Endothelial cell of umbilical vein (primary cell): ENCODE measurements around the gene VIT. TPM values are rescaled to one million over a fixed set of nuclear protein-coding genes. Genes with fewer than 3 reads are reported as not detected.

ENCODE experiments used
- BruUV-seq: library from RNA; stranded (reverse); fragments of 400-500 nt; replicated peaks from 2 replicates; lab custom pipeline; 2021; lab: Mats Ljungman, UMichigan
- CTCF ChIA-PET: fragments of 300-600, 350-600 bp; sonication (Branson Sonifier 250); formaldehyde crosslinking; loops from one replicate; lab custom pipeline; 2021; ENCODE audit warnings: antibody characterized with exemption, inconsistent platforms; lab: Charles Lee
- POLR2A ChIA-PET: fragments of 300-600, 350-600 bp; sonication (Branson Sonifier 250); formaldehyde crosslinking; loops from one replicate; lab custom pipeline; 2021; ENCODE audit warnings: antibody characterized with exemption, inconsistent platforms; lab: Charles Lee
- DNase-seq: peaks from one replicate; pipeline ENCODE4 v3.0.0-alpha.2; 2011; ENCODE audit warnings: low read depth, low spot score
- FAIRE-seq: peaks from 2 replicates; lab custom pipeline; 2011; peaks lifted over from hg19 to GRCh38; lab: Jason Lieb, UNC
- H2AFZ ChIP-seq: 2 replicates; pipeline ENCODE4 v1.6.0; 2012; ENCODE audit warnings: low read depth, low read length, control low read depth, inconsistent platforms
- H3K27ac ChIP-seq: 2 replicates; pipeline ENCODE4 v1.5.1; 2011; ENCODE audit warnings: low read depth, mild to moderate bottlenecking, control low read depth, low read length, moderate library complexity; ENCODE audit not compliant: insufficient read depth
- H3K27me3 ChIP-seq, 2 experiments: 2 replicates each; pipeline versions ENCODE4 v1.6.0 to v1.6.1; 2011; ENCODE audit warnings: low read length in 2 of 2, mixed read lengths in 1 of 2; ENCODE audit not compliant: control insufficient read depth in 2 of 2, insufficient read depth in 2 of 2
- H3K36me3 ChIP-seq, 2 experiments: 2 replicates in 1 of 2; 3 replicates in 1 of 2; pipeline ENCODE4 v1.5.1; 2011; ENCODE audit warnings: low read length in 2 of 2, mild to moderate bottlenecking in 1 of 2, moderate library complexity in 1 of 2; ENCODE audit not compliant: control insufficient read depth in 2 of 2, insufficient read depth in 2 of 2; ENCODE audit errors: extremely low read depth in 1 of 2
- H3K4me1 ChIP-seq: 3 replicates; pipeline ENCODE4 v1.5.1; 2011; ENCODE audit warnings: mild to moderate bottlenecking, low read length; ENCODE audit not compliant: control insufficient read depth, insufficient read depth; ENCODE audit errors: extremely low read depth
- H3K4me2 ChIP-seq: 2 replicates; pipeline ENCODE4 v1.6.1; 2011; ENCODE audit warnings: low read length, control low read depth, mixed read lengths; ENCODE audit not compliant: insufficient read depth
- H3K4me3 ChIP-seq, 3 experiments: fragments of 200-600 bp in 1 of 3; sonication (generic), shearing (Covaris generic) in 1 of 3; replicated peaks in 1 of 3; 2 replicates each; pipeline ENCODE4 v1.5.1; 2011 to 2016; ENCODE audit warnings: control low read depth in 3 of 3, low read length in 3 of 3, mild to moderate bottlenecking in 2 of 3, inconsistent platforms in 1 of 3, low read depth in 1 of 3, moderate library complexity in 1 of 3; ENCODE audit not compliant: insufficient read depth in 1 of 3
- H3K79me2 ChIP-seq: 2 replicates; pipeline ENCODE4 v1.6.0; 2012; ENCODE audit warnings: low read length, inconsistent platforms; ENCODE audit not compliant: control insufficient read depth, insufficient read depth
- H3K9ac ChIP-seq: replicated peaks from 2 replicates; pipeline ENCODE3; 2011; ENCODE audit warnings: low read length, control low read depth; ENCODE audit not compliant: insufficient read depth; ENCODE audit errors: extremely low read depth
- H3K9me1 ChIP-seq: replicated peaks from 3 replicates; pipeline ENCODE4 v1.6.0; 2011; ENCODE audit warnings: mild to moderate bottlenecking, low read length; ENCODE audit not compliant: control insufficient read depth, insufficient read depth; ENCODE audit errors: extremely low read depth
- H3K9me3 ChIP-seq: replicated peaks from 2 replicates; pipeline ENCODE4 v1.5.1; 2012; ENCODE audit warnings: low read length, inconsistent platforms; ENCODE audit not compliant: control insufficient read depth, insufficient read depth
- H4K20me1 ChIP-seq: replicated peaks from 2 replicates; pipeline ENCODE3; 2011; ENCODE audit warnings: mild to moderate bottlenecking, low read length; ENCODE audit not compliant: control insufficient read depth, insufficient read depth; ENCODE audit errors: extremely low read depth
- CTCF ChIP-seq, 2 donors: IDR thresholded peaks; 1 replicate in 1 of 2; 2 replicates in 1 of 2; pipeline ENCODE4 v1.5.1; 2011; ENCODE audit warnings: low read length in 2 of 2, mild to moderate bottlenecking in 2 of 2, moderate library complexity in 2 of 2, control low read depth in 1 of 2, inconsistent platforms in 1 of 2, low read depth in 1 of 2; ENCODE audit not compliant: insufficient read depth in 1 of 2; ENCODE audit errors: extremely low read depth in 1 of 2
- EZH2 ChIP-seq: IDR thresholded peaks from 2 replicates; pipeline ENCODE4 v1.6.1; 2012; ENCODE audit warnings: borderline replicate concordance, low read depth, mild to moderate bottlenecking, moderate library complexity, low read length, inconsistent platforms; ENCODE audit not compliant: severe bottlenecking
- FOS ChIP-seq: IDR thresholded peaks from 2 replicates; pipeline ENCODE4 v1.6.1; 2011; ENCODE audit warnings: mild to moderate bottlenecking, low read length, moderate library complexity, borderline replicate concordance; ENCODE audit not compliant: insufficient read depth
- GATA2 ChIP-seq: IDR thresholded peaks from 2 replicates; pipeline ENCODE4 v1.7.0; 2011; ENCODE audit warnings: low read depth, mild to moderate bottlenecking, moderate library complexity, mixed read lengths, low read length; ENCODE audit not compliant: insufficient read length, insufficient read depth
- JUN ChIP-seq: IDR thresholded peaks from 2 replicates; pipeline ENCODE4 v1.6.1; 2011; ENCODE audit warnings: borderline replicate concordance, low read depth; ENCODE audit not compliant: insufficient read length, insufficient read depth
- MAX ChIP-seq: IDR thresholded peaks from 2 replicates; pipeline ENCODE4 v1.6.1; 2011; ENCODE audit not compliant: insufficient read depth, insufficient read length
- MYC ChIP-seq: IDR thresholded peaks from one replicate; pipeline ENCODE4 v1.6.1; 2011; ENCODE audit warnings: mild to moderate bottlenecking, low read depth, low read length
- POLR2A ChIP-seq: IDR thresholded peaks from 2 replicates; pipeline ENCODE4 v1.6.1; 2012; ENCODE audit warnings: low read depth, mild to moderate bottlenecking, control low read depth, low read length
- POLR2AphosphoS5 ChIP-seq: IDR thresholded peaks from 2 replicates; pipeline ENCODE4 v1.6.1; 2012; ENCODE audit warnings: low read depth, mild to moderate bottlenecking, control low read depth, low read length, moderate library complexity; ENCODE audit not compliant: insufficient read depth
- dilution Hi-C: fragments of 300-500 bp; cut with MboI; formaldehyde crosslinking; loops from one replicate; pipeline ENCODE4 v1.15.0; 2019; ENCODE audit warnings: low sequenced_read_pairs; ENCODE audit not compliant: extremely low pct_ligation_motif_present
- intact Hi-C: fragments of 100-400 bp; cut with micrococcal nuclease; formaldehyde crosslinking; loops from one replicate; pipeline ENCODE4 v1.10.0; 2022
- polyA plus RNA-seq, 4 experiments: library from polyadenylated mRNA; depleted of rRNA in 3 of 4; stranded (reverse) in 3 of 4; unstranded in 1 of 4; fragments of >200 nt; gene quantifications; 2 replicates each; pipeline versions ENCODE4 v1.2.1 to v1.2.3, GENCODE V29; 2011 to 2012; ENCODE audit warnings: missing spikeins in 1 of 4
- total RNA-seq: library from RNA; stranded (reverse); gene quantifications from 2 replicates; pipeline ENCODE4 v1.2.3, GENCODE V29; 2021

Gene VIT
- total and polyA plus RNA-seq, 2 donors (not counting 3 experiments of a cell fraction or from before 2014, with no cell fraction given): 0.54 to 0.88 TPM

DNA sequence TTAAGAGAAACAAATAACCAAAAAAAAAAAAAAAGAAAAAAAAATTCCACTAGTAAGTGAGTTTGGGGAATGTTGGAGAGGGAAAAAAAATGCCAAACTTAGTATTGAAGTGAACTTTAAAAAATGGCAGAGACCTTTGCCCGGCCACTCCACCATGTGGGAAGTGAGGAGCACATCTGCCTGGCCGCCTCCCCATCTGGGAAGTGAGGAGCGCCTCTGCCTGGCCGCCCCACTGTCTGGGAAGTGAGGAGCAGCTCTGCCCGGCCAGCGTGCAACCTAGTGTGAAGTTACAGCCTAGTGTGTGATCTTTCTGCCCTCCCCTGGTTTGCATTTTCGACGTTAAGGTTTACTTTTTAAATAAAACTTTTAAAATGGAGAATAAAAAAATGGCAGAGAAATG is 33.9 kb upstream of the VIT start:
- H3K4me1 ChIP-seq: peaks cover 9% of the 10 kb centered on the region
- no peak overlapping the region for H2AFZ ChIP-seq
- TF ChIP-seq FOS (no peak), POLR2AphosphoS5 (no peak), POLR2A (no peak), JUN (no peak), GATA2 (no peak), CTCF (IDR thresholded peaks at IDR 0.05; ENCODE audit: extremely low read depth in 1 of 2, insufficient read depth in 1 of 2, low read depth in 1 of 2, low read length in 2 of 2) (no peak), MYC (no peak), MAX (no peak), EZH2 (no peak)
- no peaks in the 10 kb centered on the region for H4K20me1 ChIP-seq
- H3K9me3 ChIP-seq: no peaks in the 10 kb centered on the region
- H3K9me1 ChIP-seq: no peaks in the 10 kb centered on the region
- no peak overlapping the region for H3K9ac ChIP-seq
- no peak for DNase-seq
- ChIA-PET CTCF (interaction anchor here (1.0 to 3.5 kb wide), 3 partner anchors 15 to 310 kb away, joined by 3 to 29 read pairs (median 3); no protein-coding TSS in a partner anchor), POLR2A (no interaction called here)
- dilution Hi-C loops: loop anchor here (25.0 kb wide), 1 partner anchor 150 kb away; no protein-coding TSS in a partner anchor
- no peak overlapping the region for H3K27ac ChIP-seq
- no peaks in the 10 kb centered on the region for H3K79me2 ChIP-seq
- H3K4me2 ChIP-seq: no peak overlapping the region
- BruUV-seq: no TSS peak
- no peaks in the 10 kb centered on the region for H3K27me3 ChIP-seq
- H3K36me3 ChIP-seq: no peaks in the 10 kb centered on the region
- no peak overlapping the region for H3K4me3 ChIP-seq
- intact Hi-C loops: no loop called here
- FAIRE-seq: no peak
